Heart right ventricle (tissue), 16 donors: ENCODE measurements around the gene EHD1. TPM values are rescaled to one million over a fixed set of nuclear protein-coding genes. Genes with fewer than 3 reads are reported as not detected.

Experiments
- ATAC-seq, 8 donors: fragments of 200-7000 bp; cut with Tn5 transposase; one replicate each; pipeline ENCODE4 v1.9.1; 2020; ENCODE audit warnings: mild to moderate bottlenecking in 8 of 8, moderate library complexity in 8 of 8, moderate number of reproducible peaks in 1 of 8
- DNase-seq, 2 donors: peaks; one replicate each; pipeline ENCODE4 v3.0.0-alpha.2; 2020
- H3K27ac ChIP-seq, 10 donors: fragments of 200-600 bp; sonication (generic) in 2 of 10; one replicate each; pipeline versions ENCODE4 v1.5.0 to v1.8.0; 2020 to 2022; ENCODE audit warnings: mild to moderate bottlenecking in 3 of 10
- H3K27me3 ChIP-seq, 7 donors: fragments of 200-600 bp; one replicate each; pipeline ENCODE4 v1.8.0; 2021 to 2022; ENCODE audit warnings: mild to moderate bottlenecking in 2 of 7
- H3K36me3 ChIP-seq, 9 donors: fragments of 200-600 bp; sonication (generic) in 1 of 9; one replicate each; pipeline versions ENCODE4 v1.5.0 to v1.8.0; 2020 to 2022; ENCODE audit warnings: mild to moderate bottlenecking in 2 of 9
- H3K4me1 ChIP-seq, 9 donors: fragments of 200-600 bp; sonication (generic) in 1 of 9; one replicate each; pipeline versions ENCODE4 v1.5.0 to v1.8.0; 2020 to 2022; ENCODE audit warnings: mild to moderate bottlenecking in 4 of 9
- H3K4me3 ChIP-seq, 10 donors: fragments of 200-600 bp; sonication (generic) in 2 of 10; one replicate each; pipeline versions ENCODE4 v1.5.0 to v1.8.0; 2020 to 2022; ENCODE audit warnings: mild to moderate bottlenecking in 7 of 10, moderate library complexity in 2 of 10
- H3K9me3 ChIP-seq, 11 donors: fragments of 200-600 bp in 10 of 11; sonication (generic) in 2 of 11; one replicate each; pipeline versions ENCODE4 v1.5.0 to v1.8.0; 2013 to 2022; ENCODE audit warnings: mild to moderate bottlenecking in 2 of 11, control low read depth in 1 of 11, moderate library complexity in 1 of 11
- WGBS, 2 donors: extraction: QIAGEN DNeasy Blood & Tissue Kit; methylation state at CpG; one replicate each; pipeline ENCODE4 v1.1.7; 2013; ENCODE audit warnings: inconsistent platforms in 1 of 2; 5-methylcytosine and 5-hydroxymethylcytosine counted together
- intact Hi-C, 10 donors: fragments of 100-400 bp; cut with DNase I; formaldehyde crosslinking; loops; one replicate each; pipeline versions ENCODE4 v1.11.1 to v1.14.2; 2022
- polyA plus RNA-seq, 2 donors: library from polyadenylated mRNA; stranded (reverse); fragments of 200-250 nt; gene quantifications; one replicate each; pipeline ENCODE4 v1.2.3, GENCODE V29; 2013
- total RNA-seq, 10 donors: library from RNA; stranded (reverse); fragmentation: NEBNext Ultra II Directional in 3 of 10; extraction: Animal tissue kit (Norgen Biotek cat#: 25700) in 3 of 10; gene quantifications; one replicate each; pipeline versions ENCODE4 v1.2.1 to v1.2.4, GENCODE V29; 2021 to 2023
- TF ChIP-seq, protein P1 (sequence below), 9 donors: fragments of 200-600 bp; sonication (generic) in 2 of 9; IDR thresholded peaks; one replicate each; pipeline versions ENCODE4 v1.5.0 to v1.8.0; 2021 to 2022; ENCODE audit warnings: antibody characterized with exemption in 9 of 9, mild to moderate bottlenecking in 5 of 9, moderate library complexity in 1 of 9
- donor health status: Arrhythmogenic right ventricular cardiomyopathy.
- donor health status: ischemic (EF 13 %, LVEDD 7.1; RV severe dilation, severe dysfunction).
- donor health status: healthy with polysubstance abuse.
- donor health status: DM: no; HTN: yes; CAD: no.
- donor health status: DM: no; HTN: no; CAD: no.
- donor health status: ischemic (EF 25% LVEDD 6.9; RV normal size, moderate dysfunction).
- donor health status: ischemic (EF 25% LVEDD 5.7; RV mildly dilated, moderate dysfunction).
- donor health status: healthy.
- donor health status: DM: yes; HTN: yes; CAD: no.
- donor health status: Ischemic cardiomyopathy.
- donor health status: ischemic (EF 35%, LVEDD 5.7; RV mildly dilated, moderate dysfunction).
- donor health status: nonischemic (EF 11% LVEDD 7.7; RV severe dilation, severe dysfunction).
- donor health status: DM: yes; HTN: yes; CAD: no.
- donor health status: PGD.
- donor health status: ischemic (EF 29% LVEDD 5.4; RV normal size, mild dysfunction).
- donor health status: nonischemic (EF 23%, LVEDD 6.1; RV moderate dilation, normal function).

The EHD1 gene
- total and polyA plus RNA-seq, 12 donors, result 26.0 to 73.1 (median 41.1) TPM

- Histone ChIP-seq H3K9me3 (no peaks in the 10 kb centered on the region), H3K27ac (no peak overlapping the region), H3K4me3 (no peak overlapping the region), H3K36me3 (peaks cover 0 to 100% (median 89%) of the 10 kb centered on the region in 9 donors), H3K27me3 (no peaks in the 10 kb centered on the region), H3K4me1 (no peaks in the 10 kb centered on the region)
- DNase-seq (no peak), ATAC-seq (no peak)
- TF ChIP-seq, protein P1, sequence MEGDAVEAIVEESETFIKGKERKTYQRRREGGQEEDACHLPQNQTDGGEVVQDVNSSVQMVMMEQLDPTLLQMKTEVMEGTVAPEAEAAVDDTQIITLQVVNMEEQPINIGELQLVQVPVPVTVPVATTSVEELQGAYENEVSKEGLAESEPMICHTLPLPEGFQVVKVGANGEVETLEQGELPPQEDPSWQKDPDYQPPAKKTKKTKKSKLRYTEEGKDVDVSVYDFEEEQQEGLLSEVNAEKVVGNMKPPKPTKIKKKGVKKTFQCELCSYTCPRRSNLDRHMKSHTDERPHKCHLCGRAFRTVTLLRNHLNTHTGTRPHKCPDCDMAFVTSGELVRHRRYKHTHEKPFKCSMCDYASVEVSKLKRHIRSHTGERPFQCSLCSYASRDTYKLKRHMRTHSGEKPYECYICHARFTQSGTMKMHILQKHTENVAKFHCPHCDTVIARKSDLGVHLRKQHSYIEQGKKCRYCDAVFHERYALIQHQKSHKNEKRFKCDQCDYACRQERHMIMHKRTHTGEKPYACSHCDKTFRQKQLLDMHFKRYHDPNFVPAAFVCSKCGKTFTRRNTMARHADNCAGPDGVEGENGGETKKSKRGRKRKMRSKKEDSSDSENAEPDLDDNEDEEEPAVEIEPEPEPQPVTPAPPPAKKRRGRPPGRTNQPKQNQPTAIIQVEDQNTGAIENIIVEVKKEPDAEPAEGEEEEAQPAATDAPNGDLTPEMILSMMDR (IDR thresholded peaks at IDR 0.05), result no peak
- intact Hi-C loops, result no loop called here
- WGBS, 2 donors, result 96 to 97% methylated on average over 12 to 13 of the region's 13 CpGs
Observed at GRCh38 chr11:64906314-64906635, 27.9 kb upstream of the EHD1 start.

DNA sequence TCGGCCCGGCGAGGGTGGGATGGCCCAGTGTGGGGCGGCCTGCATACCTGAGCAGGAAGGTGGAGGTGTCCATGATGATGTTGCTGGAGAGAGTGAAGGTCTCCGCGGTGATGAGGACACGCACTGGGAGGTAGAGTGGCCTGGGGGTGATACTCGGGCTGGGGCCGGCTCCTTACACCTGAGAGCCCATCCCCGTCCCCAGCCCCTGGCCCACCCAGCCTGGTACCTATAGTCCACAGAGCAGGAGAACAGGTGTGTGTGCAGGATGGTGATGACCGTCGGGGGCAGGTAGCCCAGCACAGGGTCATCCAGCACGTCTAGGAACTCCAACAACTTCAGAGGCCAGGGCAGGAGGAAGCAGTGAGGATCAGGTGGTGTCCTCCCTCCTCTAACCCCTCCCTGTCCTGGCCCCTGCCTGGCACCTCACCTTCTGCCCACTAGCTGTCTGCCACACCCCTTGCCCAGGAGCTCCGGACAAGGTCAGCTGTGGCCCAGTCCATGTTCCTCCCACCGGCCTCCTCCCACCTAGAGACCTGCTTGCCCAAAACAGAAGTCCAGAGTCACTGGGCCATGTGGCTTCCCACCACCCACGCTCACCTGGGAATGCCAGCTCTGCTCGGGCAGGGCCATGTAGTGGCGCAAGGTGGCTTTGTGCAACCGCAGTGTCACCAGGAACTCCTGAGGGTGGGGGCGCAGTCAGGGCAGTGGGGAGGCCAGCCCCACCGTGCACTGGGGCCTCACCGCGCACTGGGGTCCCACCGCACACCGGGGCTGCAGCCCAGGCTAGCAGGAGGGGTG lies 27.3 kb upstream of the EHD1 start:
- WGBS, 2 donors, result 95 to 96% methylated on average over 25 of the region's 25 CpGs
- intact Hi-C loops, result no loop called here

DNA sequence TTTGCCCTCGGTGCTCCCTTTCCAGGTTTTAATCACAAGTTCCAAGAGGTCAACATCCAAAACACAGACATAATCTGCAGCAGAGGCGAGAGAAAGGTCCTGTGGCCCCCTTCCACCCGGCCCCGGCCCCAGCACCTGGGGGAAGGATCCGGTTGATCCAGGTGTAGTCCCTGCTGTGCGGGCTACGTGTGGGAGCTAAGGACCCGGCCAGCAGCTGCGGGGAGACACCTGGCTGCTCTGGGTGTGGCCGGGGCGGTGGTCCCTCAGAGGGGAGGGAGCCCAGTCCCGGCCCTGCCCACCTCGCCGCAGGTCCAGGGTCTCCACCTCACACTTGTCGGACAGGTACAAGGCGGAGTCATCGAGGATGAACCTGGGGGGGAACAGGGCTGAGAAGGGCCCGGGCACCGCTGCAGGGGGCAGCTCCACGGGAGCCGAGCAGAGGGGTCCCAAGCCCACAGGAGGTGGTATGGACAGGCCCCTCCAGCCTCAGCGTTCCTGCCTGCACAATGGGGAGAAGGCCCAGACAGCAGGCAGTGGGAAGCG lies 24.9 kb upstream of the EHD1 start:
- intact Hi-C loops, result no loop called here
- 94 to 95% methylated on average over 23 of the region's 23 CpGs for WGBS, 2 donors
- Histone ChIP-seq H3K4me1 (no peaks in the 10 kb centered on the region), H3K9me3 (no peaks in the 10 kb centered on the region), H3K4me3 (no peak overlapping the region), H3K36me3 (peaks cover 0 to 100% (median 77%) of the 10 kb centered on the region in 9 donors), H3K27me3 (no peaks in the 10 kb centered on the region), H3K27ac (no peak overlapping the region)
- no peak for ATAC-seq
- TF ChIP-seq, protein P1 (IDR thresholded peaks at IDR 0.05), result no peak
- no peak for DNase-seq

More for the DNA sequence above, 27.3 kb upstream of the EHD1 start:
- H3K9me3 ChIP-seq, result no peaks in the 10 kb centered on the region
- H3K27ac ChIP-seq, result no peak overlapping the region
- no peaks in the 10 kb centered on the region for H3K4me1 ChIP-seq
- DNase-seq (no peak), ATAC-seq (peak in 1 of 8 donors; percentile 4)
- peaks cover 0 to 100% (median 85%) of the 10 kb centered on the region in 9 donors for H3K36me3 ChIP-seq
- no peak overlapping the region for H3K4me3 ChIP-seq
- TF ChIP-seq, protein P1 (IDR thresholded peaks at IDR 0.05), result no peak
- no peaks in the 10 kb centered on the region for H3K27me3 ChIP-seq

DNA sequence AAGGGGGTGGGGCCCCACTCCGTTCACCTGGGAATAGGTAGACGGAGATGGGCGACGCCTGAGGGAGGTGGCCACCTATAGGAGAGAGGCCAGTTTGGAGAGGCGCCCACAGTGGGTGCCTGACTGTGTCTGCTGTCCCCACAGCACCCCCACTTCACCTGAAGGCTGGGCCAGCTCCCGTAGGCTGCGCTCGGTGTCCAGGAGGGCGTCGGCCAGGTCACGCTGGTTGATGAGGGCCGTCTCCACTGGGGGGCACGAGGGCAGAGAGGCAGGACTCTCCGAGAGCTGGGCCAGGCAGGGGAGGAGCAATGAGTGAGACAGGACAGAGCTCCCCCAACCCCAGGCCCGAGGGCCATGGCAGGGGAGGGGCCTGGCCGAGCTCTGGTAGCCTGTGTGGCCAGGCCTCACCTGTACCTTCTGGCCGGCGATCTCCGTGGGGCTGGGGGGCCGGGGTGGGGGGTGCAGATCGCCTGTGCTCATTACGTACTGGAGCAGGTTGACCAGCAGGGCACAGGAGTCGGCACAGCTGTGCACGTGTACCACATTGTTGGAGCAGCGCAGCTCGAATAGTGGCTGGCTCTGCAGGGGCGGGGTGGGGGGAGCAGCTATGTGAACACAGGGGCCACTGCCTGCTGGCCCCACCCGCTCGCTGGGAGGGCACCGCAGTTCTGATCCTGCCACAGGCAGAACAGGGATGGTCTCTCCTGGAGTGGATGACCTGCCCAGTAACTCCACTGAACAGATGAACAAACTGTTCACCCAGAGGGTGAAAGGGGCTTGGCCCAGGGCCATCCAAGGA lies 23.9 kb upstream of the EHD1 start:
- Histone ChIP-seq H3K27me3 (no peaks in the 10 kb centered on the region), H3K4me1 (no peaks in the 10 kb centered on the region), H3K27ac (no peak overlapping the region), H3K36me3 (peaks cover 0 to 100% (median 73%) of the 10 kb centered on the region in 9 donors), H3K9me3 (no peaks in the 10 kb centered on the region), H3K4me3 (no peak overlapping the region)
- ATAC-seq (no peak), DNase-seq (no peak)
- intact Hi-C loops, result no loop called here
- TF ChIP-seq, protein P1 (IDR thresholded peaks at IDR 0.05), result no peak
- 91 to 93% methylated on average over 30 of the region's 30 CpGs for WGBS, 2 donors
